Esophagus (tissue), 2 donors: ENCODE data around the gene CADM2. TPM values are rescaled to one million over a fixed set of nuclear protein-coding genes. Genes with fewer than 3 reads are reported as not detected.

ENCODE experiments used
- H3K27ac ChIP-seq, 2 donors: one replicate each; pipeline ENCODE4 v1.5.1; 2013; ENCODE audit warnings: low read depth in 2 of 2, mild to moderate bottlenecking in 2 of 2, inconsistent platforms in 1 of 2, low read length in 1 of 2, moderate library complexity in 1 of 2
- H3K27me3 ChIP-seq, 2 donors: one replicate each; pipeline ENCODE4 v1.6.1; 2013; ENCODE audit warnings: low read length in 2 of 2, control low read depth in 1 of 2, mild to moderate bottlenecking in 1 of 2; ENCODE audit not compliant: insufficient read depth in 2 of 2, control insufficient read depth in 1 of 2
- H3K36me3 ChIP-seq, 2 donors: one replicate each; pipeline ENCODE4 v1.6.1; 2013; ENCODE audit warnings: low read length in 1 of 2; ENCODE audit not compliant: control insufficient read depth in 2 of 2, insufficient read depth in 2 of 2
- H3K4me1 ChIP-seq, 2 donors: one replicate each; pipeline ENCODE4 v1.6.1; 2013; ENCODE audit warnings: low read length in 1 of 2; ENCODE audit not compliant: control insufficient read depth in 2 of 2, insufficient read depth in 2 of 2
- H3K4me3 ChIP-seq, 2 donors: one replicate each; pipeline ENCODE4 v1.5.1; 2013; ENCODE audit warnings: low read length in 2 of 2, mild to moderate bottlenecking in 2 of 2, low read depth in 1 of 2, moderate library complexity in 1 of 2
- H3K9me3 ChIP-seq, 2 donors: one replicate each; pipeline ENCODE4 v1.6.1; 2013; ENCODE audit warnings: mild to moderate bottlenecking in 2 of 2, low read depth in 1 of 2, low read length in 1 of 2, moderate library complexity in 1 of 2; ENCODE audit not compliant: control insufficient read depth in 2 of 2, insufficient read depth in 1 of 2
- WGBS, 2 donors: extraction: QIAGEN DNeasy Blood & Tissue Kit; methylation state at CpG; one replicate each; pipeline ENCODE4 v1.1.7; 2013; 5-methylcytosine and 5-hydroxymethylcytosine counted together
- polyA plus RNA-seq, 2 donors: library from polyadenylated mRNA; stranded (reverse); fragments of 200-250 nt; gene quantifications; one replicate each; pipeline ENCODE4 v1.2.3, GENCODE V29; 2013
- donor health status: healthy with polysubstance abuse.
- donor health status: Bipolar disorder and iron deficiency.

CADM2 gene
- polyA plus RNA-seq, 2 donors: 0.12 to 0.25 TPM

DNA sequence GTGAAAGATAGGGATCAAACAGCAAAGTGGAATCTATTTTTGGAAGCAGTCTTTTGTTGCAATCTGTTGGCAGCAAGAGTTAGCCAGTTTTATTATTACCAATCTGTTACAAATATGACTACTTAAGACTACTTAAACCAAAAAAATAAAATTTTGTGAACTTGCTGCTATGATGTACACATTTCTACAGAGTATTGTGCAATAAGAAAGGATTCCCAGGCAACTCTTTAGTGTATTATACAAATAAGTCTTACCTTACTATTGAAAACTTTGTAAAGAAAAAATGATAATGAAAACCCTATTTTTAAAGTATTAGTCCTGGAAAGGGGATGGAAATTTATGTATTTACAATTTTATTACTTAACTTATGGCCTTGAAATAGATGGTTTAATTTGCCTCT, 44.7 kb downstream of the CADM2 start:
- Histone ChIP-seq H3K4me1 (no peaks in the 10 kb centered on the region), H3K4me3 (no peak overlapping the region), H3K9me3 (no peaks in the 10 kb centered on the region), H3K27ac (no peak overlapping the region), H3K27me3 (no peaks in the 10 kb centered on the region), H3K36me3 (no peaks in the 10 kb centered on the region)

DNA sequence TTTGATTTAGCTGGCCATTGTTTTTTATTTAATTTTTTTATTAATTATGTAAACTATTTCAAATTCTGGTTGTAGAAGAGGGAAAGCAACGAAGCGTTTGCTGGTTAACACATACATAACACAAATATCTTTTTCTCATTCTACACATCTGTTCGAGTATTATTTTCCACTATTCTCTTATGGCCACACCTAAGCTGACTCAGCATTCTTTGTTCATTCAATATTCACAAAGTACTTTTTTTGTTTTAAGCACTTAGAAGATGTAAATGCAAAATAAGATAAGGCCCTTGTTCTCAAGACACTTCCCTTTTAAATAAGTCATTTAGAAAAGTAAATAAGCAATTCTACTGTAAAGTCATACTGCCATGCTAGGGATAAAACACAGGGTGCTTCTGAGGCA, 45.4 kb downstream of the CADM2 start:
- H3K9me3 ChIP-seq: no peaks in the 10 kb centered on the region
- no peak overlapping the region for H3K27ac ChIP-seq
- H3K4me1 ChIP-seq: no peaks in the 10 kb centered on the region
- WGBS, 2 donors: 78 to 88% methylated on average over 3 of the region's 3 CpGs
- no peak overlapping the region for H3K4me3 ChIP-seq
- H3K36me3 ChIP-seq: no peaks in the 10 kb centered on the region
- no peaks in the 10 kb centered on the region for H3K27me3 ChIP-seq

DNA sequence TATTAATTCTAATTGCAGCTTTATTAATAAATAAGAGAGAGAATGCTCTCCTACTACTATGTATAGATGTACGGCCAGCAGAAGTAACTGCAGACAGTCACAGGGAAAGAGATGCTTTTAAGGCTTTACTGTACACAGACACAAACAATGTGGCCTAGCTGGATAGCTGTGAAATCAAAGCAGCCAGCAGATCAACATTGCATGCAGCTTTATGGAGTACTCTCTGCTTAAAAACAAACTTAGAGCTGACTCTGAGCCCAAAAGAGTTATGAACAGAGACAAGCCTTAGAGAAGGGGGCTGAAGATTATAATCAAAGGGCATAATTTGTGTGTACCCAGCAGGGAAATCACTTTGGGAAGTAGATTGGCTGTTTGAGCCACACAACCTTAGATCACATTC, 47.2 kb downstream of the CADM2 start:
- no peaks in the 10 kb centered on the region for H3K27me3 ChIP-seq
- H3K27ac ChIP-seq: no peak overlapping the region
- H3K4me3 ChIP-seq: no peak overlapping the region
- H3K4me1 ChIP-seq: no peaks in the 10 kb centered on the region
- no peaks in the 10 kb centered on the region for H3K9me3 ChIP-seq
- no peaks in the 10 kb centered on the region for H3K36me3 ChIP-seq
- 77 to 85% methylated on average over 1 of the region's 1 CpG for WGBS, 2 donors

DNA sequence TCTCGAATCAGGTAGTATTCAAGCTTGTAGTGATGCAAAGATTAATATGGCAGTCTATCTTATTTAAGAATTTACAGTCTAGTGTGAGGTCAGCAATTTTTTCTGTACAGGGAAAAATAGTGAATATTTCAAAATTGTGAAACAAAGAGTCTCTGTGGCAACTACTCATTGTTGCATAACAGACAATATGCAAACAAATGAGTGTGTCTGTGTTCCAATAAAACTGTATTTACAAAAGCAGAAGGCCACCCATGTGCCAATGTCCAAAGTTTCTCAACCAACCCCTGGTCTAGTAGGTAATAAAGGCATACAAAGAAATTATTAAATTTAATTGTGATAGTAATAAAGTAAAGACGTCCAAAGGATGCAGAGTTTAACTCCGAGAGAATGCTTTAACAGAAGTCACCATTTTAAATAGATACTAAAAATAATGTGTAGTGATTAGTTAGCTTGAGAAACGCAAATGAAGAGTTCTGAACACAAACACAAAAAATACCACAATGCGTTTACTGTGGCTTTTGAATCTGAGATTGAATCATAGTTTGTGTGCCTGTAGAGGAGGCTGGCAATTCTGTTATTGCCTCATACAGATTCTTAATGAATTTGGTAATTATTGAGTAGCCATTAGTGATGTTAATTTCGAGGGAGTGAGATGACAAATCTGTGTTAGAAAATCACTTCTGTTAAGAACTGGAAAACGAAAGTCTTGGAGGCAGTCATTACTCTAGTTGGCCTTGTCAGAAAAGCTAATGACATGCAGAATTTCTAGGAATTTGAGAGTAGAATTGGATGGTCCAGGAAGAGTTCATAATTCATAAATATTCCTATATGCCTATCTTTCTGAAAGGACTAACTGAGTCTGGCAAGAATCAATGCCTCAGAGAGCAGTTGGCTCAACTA, 48.7 kb downstream of the CADM2 start:
- whole genome bisulfite sequencing, 2 donors: 62 to 65% methylated on average over 7 of the region's 7 CpGs
- Histone ChIP-seq H3K9me3 (no peaks in the 10 kb centered on the region), H3K27ac (no peak overlapping the region)

DNA sequence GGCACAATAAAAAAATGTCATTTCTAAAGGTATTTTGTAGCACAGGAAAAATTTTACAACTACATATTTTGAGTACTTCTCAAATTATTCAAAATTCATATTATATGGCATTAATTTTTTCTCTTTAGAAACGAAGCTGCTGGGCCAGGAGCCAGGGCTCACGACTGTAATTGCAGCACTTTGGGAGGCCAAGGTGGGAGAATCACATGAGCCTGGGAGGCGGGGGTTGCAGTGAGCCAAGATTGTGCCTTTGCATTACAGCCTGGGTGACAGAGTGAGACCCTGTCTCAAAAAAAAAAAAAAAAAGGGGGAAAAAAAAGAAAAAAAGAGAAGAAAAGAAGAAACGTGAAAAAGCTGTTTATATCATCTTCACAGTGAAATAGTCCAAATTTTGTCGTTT, 62.0 kb downstream of the CADM2 start:
- 64% methylated on average over 5 of the region's 5 CpGs for WGBS, 2 donors
- no peaks in the 10 kb centered on the region for H3K27me3 ChIP-seq
- H3K27ac ChIP-seq: no peak overlapping the region
- no peaks in the 10 kb centered on the region for H3K4me1 ChIP-seq
- H3K4me3 ChIP-seq: no peak overlapping the region
- H3K9me3 ChIP-seq: no peaks in the 10 kb centered on the region
- no peaks in the 10 kb centered on the region for H3K36me3 ChIP-seq

More for the DNA sequence above, 48.7 kb downstream of the CADM2 start:
- Histone ChIP-seq H3K4me3 (no peak overlapping the region), H3K36me3 (no peaks in the 10 kb centered on the region), H3K27me3 (no peaks in the 10 kb centered on the region), H3K4me1 (no peaks in the 10 kb centered on the region)

DNA sequence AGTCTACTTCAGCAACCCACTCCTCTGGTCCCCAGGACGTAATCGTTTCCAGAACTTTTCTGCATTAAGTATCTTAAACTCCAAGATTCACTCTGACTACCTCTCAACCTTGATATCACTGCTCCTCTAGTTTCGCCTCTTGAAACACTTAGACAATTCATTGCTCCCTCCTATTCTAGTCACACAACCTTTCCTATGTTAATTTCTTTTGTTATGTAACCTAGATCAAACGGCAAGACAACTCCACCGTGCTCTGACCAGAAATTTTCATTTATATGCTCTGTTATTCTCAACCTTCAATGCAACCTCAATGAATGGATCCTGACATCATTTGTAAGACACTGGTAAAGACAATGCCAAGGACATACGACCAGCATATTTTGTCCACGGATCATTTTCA, 71.3 kb downstream of the CADM2 start:
- WGBS, 2 donors: 73 to 80% methylated on average over 7 of the region's 7 CpGs
- H3K27me3 ChIP-seq: no peaks in the 10 kb centered on the region
- no peak overlapping the region for H3K27ac ChIP-seq

DNA sequence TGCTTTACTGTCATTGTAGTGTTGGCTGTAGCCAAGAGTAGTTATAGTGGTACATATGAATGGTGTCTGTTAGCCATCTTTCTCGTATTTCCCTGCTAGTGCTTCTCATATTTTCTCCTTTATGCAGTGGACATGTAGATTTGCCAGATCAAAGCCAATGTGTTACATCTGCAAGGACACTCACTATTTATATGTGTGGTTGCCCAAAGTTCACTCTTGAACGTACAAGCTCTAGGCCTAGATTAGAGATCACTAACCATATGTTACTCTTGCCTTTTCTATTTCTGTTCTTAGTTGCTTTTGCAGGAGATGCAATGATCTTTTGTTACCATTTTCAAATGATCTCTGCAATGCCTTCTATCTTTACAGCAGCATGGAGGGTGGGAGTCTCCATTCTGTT, 78.4 kb downstream of the CADM2 start:
- WGBS, 2 donors: 79 to 82% methylated on average over 2 of the region's 2 CpGs

More for the DNA sequence above, 71.3 kb downstream of the CADM2 start:
- H3K4me1 ChIP-seq: no peaks in the 10 kb centered on the region
- H3K36me3 ChIP-seq: no peaks in the 10 kb centered on the region
- H3K9me3 ChIP-seq: no peaks in the 10 kb centered on the region
- no peak overlapping the region for H3K4me3 ChIP-seq

DNA sequence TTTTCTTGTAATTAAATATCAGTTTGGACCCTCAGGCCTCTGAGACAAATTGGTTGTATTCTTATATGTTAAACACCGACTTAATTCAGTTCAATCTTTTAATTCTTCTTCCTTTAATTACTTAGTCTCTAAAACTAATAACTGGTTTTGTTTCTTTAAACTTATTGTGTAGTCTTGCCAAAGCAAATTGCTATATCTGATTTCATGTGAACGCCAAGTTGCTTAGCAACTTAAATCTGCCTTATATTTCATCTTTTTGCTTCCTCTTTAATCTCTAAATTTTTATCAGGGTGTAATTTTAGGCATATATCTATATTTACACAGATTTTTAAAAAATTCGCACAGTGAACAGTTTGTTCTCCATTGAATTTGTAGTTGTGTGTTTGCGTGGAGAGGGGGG, 82.2 kb downstream of the CADM2 start:
- Histone ChIP-seq H3K27me3 (no peaks in the 10 kb centered on the region), H3K27ac (no peak overlapping the region), H3K4me1 (no peaks in the 10 kb centered on the region), H3K9me3 (no peaks in the 10 kb centered on the region), H3K4me3 (no peak overlapping the region), H3K36me3 (no peaks in the 10 kb centered on the region)
- 72 to 76% methylated on average over 4 of the region's 4 CpGs for WGBS, 2 donors

More for the DNA sequence above, 78.4 kb downstream of the CADM2 start:
- no peaks in the 10 kb centered on the region for H3K9me3 ChIP-seq
- no peaks in the 10 kb centered on the region for H3K4me1 ChIP-seq
- H3K36me3 ChIP-seq: no peaks in the 10 kb centered on the region
- H3K27me3 ChIP-seq: no peaks in the 10 kb centered on the region
- H3K4me3 ChIP-seq: no peak overlapping the region
- no peak overlapping the region for H3K27ac ChIP-seq

DNA sequence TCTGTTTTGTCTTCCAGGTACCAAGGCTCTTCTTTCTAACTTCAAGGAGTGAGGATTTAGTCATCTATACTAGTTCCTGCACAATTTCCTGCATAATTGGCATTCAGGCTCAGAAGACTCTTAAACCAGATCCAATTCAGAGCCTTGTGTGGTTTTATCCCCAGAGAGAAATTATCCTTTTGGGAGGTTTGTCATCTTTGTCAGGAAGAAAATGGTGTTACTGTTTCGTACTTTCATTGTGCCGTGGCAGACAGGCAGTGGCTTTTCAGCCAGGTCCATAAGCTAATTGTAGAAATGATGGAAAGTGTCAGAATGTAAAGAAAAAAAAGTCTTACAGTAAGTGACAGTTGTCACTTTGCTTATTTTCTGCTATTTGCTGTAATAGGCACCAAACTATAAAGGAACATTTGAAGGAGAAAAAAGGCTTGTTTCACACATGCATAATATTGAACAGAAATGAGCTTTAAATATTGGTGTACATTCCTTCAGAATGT, 82.8 kb downstream of the CADM2 start:
- Histone ChIP-seq H3K27ac (no peak overlapping the region), H3K4me3 (no peak overlapping the region), H3K4me1 (no peaks in the 10 kb centered on the region), H3K36me3 (no peaks in the 10 kb centered on the region), H3K27me3 (no peaks in the 10 kb centered on the region), H3K9me3 (no peaks in the 10 kb centered on the region)
- 79 to 88% methylated on average over 2 of the region's 2 CpGs for WGBS, 2 donors

DNA sequence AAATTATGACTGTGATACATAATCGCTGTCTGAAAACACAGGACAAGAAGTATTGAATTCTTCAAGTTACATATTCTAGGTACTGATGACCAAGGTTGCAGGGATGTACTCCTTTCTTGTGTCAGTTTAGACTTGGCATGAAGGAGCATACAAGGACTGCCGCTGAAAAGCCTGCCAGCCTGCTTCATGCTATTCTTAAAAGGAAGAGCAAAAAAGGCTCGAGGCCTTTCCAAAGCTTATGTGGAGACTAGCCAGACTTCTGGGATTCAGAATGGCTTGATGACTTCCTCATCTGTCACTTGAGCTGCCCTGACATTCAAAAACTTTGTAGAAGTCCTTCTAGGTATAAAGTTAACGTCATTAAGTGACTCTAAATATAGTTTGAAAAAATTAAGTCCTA, 92.0 kb downstream of the CADM2 start:
- WGBS, 2 donors: 44 to 57% methylated on average over 4 of the region's 4 CpGs
- H3K4me1 ChIP-seq: no peaks in the 10 kb centered on the region
- H3K9me3 ChIP-seq: no peaks in the 10 kb centered on the region
- no peaks in the 10 kb centered on the region for H3K27me3 ChIP-seq
- H3K36me3 ChIP-seq: no peaks in the 10 kb centered on the region
- no peak overlapping the region for H3K27ac ChIP-seq
- no peak overlapping the region for H3K4me3 ChIP-seq
